PC-3 (cell line): ENCODE measurements around the gene NUP155. TPM values are rescaled to one million over a fixed set of nuclear protein-coding genes. Genes with fewer than 3 reads are reported as not detected.
A peak's percentile ranks its signal among the peaks of the same experiment; 100 is the strongest.

ENCODE experiments used
- ATAC-seq: fragments of 200-7000 bp; cut with Tn5 transposase; 2 replicates; pipeline ENCODE4 v1.9.1; 2020; ENCODE audit warnings: mild to moderate bottlenecking, moderate library complexity
- BruUV-seq: library from RNA; stranded (reverse); fragments of 400-500 nt; replicated peaks from 2 replicates; lab custom pipeline; 2021; lab: Mats Ljungman, UMichigan
- CTCF ChIA-PET: fragments of 300-600 bp; sonication (Branson Sonifier 250); formaldehyde crosslinking; loops from one replicate; lab custom pipeline; 2022; ENCODE audit warnings: antibody characterized with exemption; lab: Charles Lee
- POLR2A ChIA-PET: fragments of 300-600 bp; sonication (Branson Sonifier 250); formaldehyde crosslinking; loops from one replicate; lab custom pipeline; 2022; ENCODE audit warnings: antibody characterized with exemption; ENCODE audit not compliant: unreplicated experiment; lab: Charles Lee
- DNase-seq: peaks from one replicate; pipeline ENCODE4 v3.0.0-alpha.2; 2015
- H2AFZ ChIP-seq: fragments of 300-600 bp; sonication (generic); 2 replicates; pipeline ENCODE4 v1.6.0; 2016; ENCODE audit warnings: antibody characterized with exemption, low read length
- H3F3A ChIP-seq: fragments of 300-600 bp; sonication (generic); one replicate; pipeline ENCODE4 v1.6.0; 2017; ENCODE audit warnings: antibody characterized with exemption, low read length, control low read depth, mild to moderate bottlenecking; ENCODE audit not compliant: unreplicated experiment
- H3K27ac ChIP-seq: fragments of 300-600 bp; sonication (generic); 2 replicates; pipeline ENCODE4 v1.5.1; 2016; ENCODE audit warnings: mild to moderate bottlenecking, low read length
- H3K27me3 ChIP-seq: fragments of 300-600 bp; sonication (generic); 2 replicates; pipeline ENCODE4 v1.6.1; 2016; ENCODE audit warnings: low read length, mixed read lengths
- H3K36me3 ChIP-seq: fragments of 300-600 bp; sonication (generic); 2 replicates; pipeline ENCODE4 v1.6.1; 2016; ENCODE audit warnings: low read depth, mixed run types, low read length, mixed read lengths
- H3K4me1 ChIP-seq: fragments of 300-600 bp; sonication (generic); 2 replicates; pipeline ENCODE4 v1.5.1; 2016; ENCODE audit warnings: low read length; ENCODE audit not compliant: insufficient read depth
- H3K4me2 ChIP-seq: fragments of 300-600 bp; sonication (generic); 2 replicates; pipeline ENCODE4 v1.6.0; 2016; ENCODE audit warnings: low read length
- H3K4me3 ChIP-seq: fragments of 300-600 bp; sonication (generic); 2 replicates; pipeline ENCODE4 v1.5.1; 2016; ENCODE audit warnings: mild to moderate bottlenecking, low read length, mixed read lengths
- H3K79me2 ChIP-seq: fragments of 300-600 bp; sonication (generic); 2 replicates; pipeline ENCODE4 v1.6.1; 2017; ENCODE audit warnings: low read length, mixed read lengths
- H3K9ac ChIP-seq: fragments of 300-600 bp; sonication (generic); 2 replicates; pipeline ENCODE4 v1.6.0; 2016; ENCODE audit warnings: mild to moderate bottlenecking, low read length
- H3K9me2 ChIP-seq: fragments of 300-600 bp; sonication (generic); replicated peaks from 2 replicates; pipeline ENCODE4 v1.6.1; 2016; ENCODE audit warnings: mixed run types, low read length, mixed read lengths
- H3K9me3 ChIP-seq: fragments of 300-600 bp; sonication (generic); 2 replicates; pipeline ENCODE4 v1.6.1; 2016; ENCODE audit warnings: low read length, mixed read lengths
- H4K20me1 ChIP-seq: fragments of 300-600 bp; sonication (generic); 2 replicates; pipeline ENCODE4 v1.6.1; 2016; ENCODE audit warnings: low read length, mixed read lengths
- EZH2 ChIP-seq: fragments of 300-600 bp; sonication (generic); IDR thresholded peaks from one replicate; pipeline ENCODE4 v1.6.1; 2017; ENCODE audit warnings: antibody characterized with exemption, mild to moderate bottlenecking, low read length; ENCODE audit not compliant: unreplicated experiment
- EZH2phosphoT487 ChIP-seq: fragments of 300-600 bp; sonication (generic); IDR thresholded peaks from 2 replicates; pipeline ENCODE4 v1.6.1; 2018; ENCODE audit warnings: mild to moderate bottlenecking, antibody characterized with exemption, low read length, borderline replicate concordance
- intact Hi-C: fragments of 100-400 bp; cut with micrococcal nuclease; formaldehyde crosslinking; loops from 2 replicates; pipeline ENCODE4 v1.9.0; 2023
- total RNA-seq: library from RNA; depleted of rRNA; stranded (reverse); fragments of >200 nt; gene quantifications from 2 replicates; pipeline ENCODE4 v1.2.3, GENCODE V29; 2014
- TF ChIP-seq, protein P1 (sequence below): fragments of 300-600 bp; sonication (generic); conservative IDR thresholded peaks from 2 replicates; pipeline ENCODE4 v1.5.1; 2017; ENCODE audit warnings: antibody characterized with exemption, low read depth, mild to moderate bottlenecking, low read length

The NUP155 gene
- total RNA-seq, 1 experiment from 2014 or later = 59.0 TPM

DNA sequence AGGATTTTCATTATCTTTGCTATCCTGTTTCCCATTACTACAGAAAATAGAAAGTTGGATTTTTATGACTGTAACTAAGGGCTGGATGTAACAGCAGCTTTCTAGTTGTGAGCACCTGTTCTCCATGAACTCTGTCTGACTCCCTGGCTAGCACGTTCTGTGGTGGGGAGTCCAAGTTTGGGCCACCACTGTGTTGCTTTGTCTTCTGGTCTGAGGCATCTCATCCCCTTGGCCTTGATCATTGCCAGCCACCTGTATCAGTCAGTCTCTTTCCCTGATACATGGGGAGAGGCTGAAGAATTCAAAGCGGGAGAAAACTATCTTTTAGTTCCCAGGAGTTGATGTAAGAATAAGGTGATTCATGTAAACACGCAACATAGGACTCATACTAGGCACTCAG, 41.6 kb upstream of the NUP155 start:
- POLR2A ChIA-PET = no interaction called here
- Histone ChIP-seq H3K27ac (no peak overlapping the region), H3F3A (no peaks in the 10 kb centered on the region), H3K9me2 (no peaks in the 10 kb centered on the region), H3K4me1 (no peaks in the 10 kb centered on the region), H3K4me3 (no peak overlapping the region), H3K9me3 (no peaks in the 10 kb centered on the region), H2AFZ (no peak overlapping the region), H3K9ac (no peak overlapping the region), H3K36me3 (0 out of 2 replicates have a peak, but pooled peaks cover 4% of the 10 kb centered on the region), H3K79me2 (no peaks in the 10 kb centered on the region), H3K27me3 (no peaks in the 10 kb centered on the region), H4K20me1 (no peaks in the 10 kb centered on the region), H3K4me2 (no peak overlapping the region)
- TF ChIP-seq, protein P1, sequence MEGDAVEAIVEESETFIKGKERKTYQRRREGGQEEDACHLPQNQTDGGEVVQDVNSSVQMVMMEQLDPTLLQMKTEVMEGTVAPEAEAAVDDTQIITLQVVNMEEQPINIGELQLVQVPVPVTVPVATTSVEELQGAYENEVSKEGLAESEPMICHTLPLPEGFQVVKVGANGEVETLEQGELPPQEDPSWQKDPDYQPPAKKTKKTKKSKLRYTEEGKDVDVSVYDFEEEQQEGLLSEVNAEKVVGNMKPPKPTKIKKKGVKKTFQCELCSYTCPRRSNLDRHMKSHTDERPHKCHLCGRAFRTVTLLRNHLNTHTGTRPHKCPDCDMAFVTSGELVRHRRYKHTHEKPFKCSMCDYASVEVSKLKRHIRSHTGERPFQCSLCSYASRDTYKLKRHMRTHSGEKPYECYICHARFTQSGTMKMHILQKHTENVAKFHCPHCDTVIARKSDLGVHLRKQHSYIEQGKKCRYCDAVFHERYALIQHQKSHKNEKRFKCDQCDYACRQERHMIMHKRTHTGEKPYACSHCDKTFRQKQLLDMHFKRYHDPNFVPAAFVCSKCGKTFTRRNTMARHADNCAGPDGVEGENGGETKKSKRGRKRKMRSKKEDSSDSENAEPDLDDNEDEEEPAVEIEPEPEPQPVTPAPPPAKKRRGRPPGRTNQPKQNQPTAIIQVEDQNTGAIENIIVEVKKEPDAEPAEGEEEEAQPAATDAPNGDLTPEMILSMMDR = no peak
- TF ChIP-seq EZH2 (no peak), EZH2phosphoT487 (no peak)
- ATAC-seq (peak; percentile 31), DNase-seq (no peak)
- intact Hi-C loops = loop anchor here (2.0 to 10.0 kb wide), 4 partner anchors 142 to 612 kb away; no protein-coding TSS in a partner anchor
- no TSS peak for BruUV-seq
- CTCF ChIA-PET = interaction anchor here (0.8 to 1.2 kb wide), 2 partner anchors 142 to 346 kb away, joined by 5 to 11 read pairs; no protein-coding TSS in a partner anchor

DNA sequence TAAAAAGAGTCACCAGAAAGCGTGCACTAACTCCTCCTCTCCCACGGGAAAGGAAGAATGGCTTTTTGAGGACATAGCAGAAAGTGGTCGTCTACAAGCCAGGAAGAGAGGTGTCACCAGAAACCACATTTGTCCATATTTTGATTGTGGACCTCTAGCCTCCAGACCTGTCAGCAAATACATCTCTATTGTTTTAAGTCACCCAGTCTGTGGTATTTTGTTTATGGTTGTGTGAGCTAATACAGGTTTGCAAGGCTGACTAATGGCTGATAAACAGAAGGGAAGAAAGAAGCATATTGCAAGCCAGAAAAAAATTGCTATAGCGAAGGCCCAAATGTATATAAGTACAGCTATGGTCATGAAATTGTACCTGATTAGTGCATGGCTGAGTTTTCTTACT, 29.6 kb upstream of the NUP155 start:
- Histone ChIP-seq H3K27ac (no peak overlapping the region), H3K36me3 (peaks cover 4% of the 10 kb centered on the region; the same call in 1 of the 2 replicates), H3K4me2 (no peak overlapping the region), H3K9ac (no peak overlapping the region), H3K4me3 (no peak overlapping the region), H3K79me2 (no peaks in the 10 kb centered on the region), H3K9me3 (no peaks in the 10 kb centered on the region), H4K20me1 (no peaks in the 10 kb centered on the region), H2AFZ (no peak overlapping the region), H3K27me3 (no peaks in the 10 kb centered on the region), H3K9me2 (no peaks in the 10 kb centered on the region), H3F3A (no peaks in the 10 kb centered on the region), H3K4me1 (no peaks in the 10 kb centered on the region)
- DNase-seq = peak; percentile 12
- intact Hi-C loops = no loop called here
- CTCF ChIA-PET = no interaction called here
- POLR2A ChIA-PET = interaction anchor here (0.6 kb wide), 1 partner anchor 30 kb away, joined by 8 read pairs; no protein-coding TSS in a partner anchor
- ATAC-seq = peak; percentile 70
- TF ChIP-seq, protein P1 = no peak
- no peak for TF ChIP-seq EZH2phosphoT487
- no peak for TF ChIP-seq EZH2
- BruUV-seq = no TSS peak

DNA sequence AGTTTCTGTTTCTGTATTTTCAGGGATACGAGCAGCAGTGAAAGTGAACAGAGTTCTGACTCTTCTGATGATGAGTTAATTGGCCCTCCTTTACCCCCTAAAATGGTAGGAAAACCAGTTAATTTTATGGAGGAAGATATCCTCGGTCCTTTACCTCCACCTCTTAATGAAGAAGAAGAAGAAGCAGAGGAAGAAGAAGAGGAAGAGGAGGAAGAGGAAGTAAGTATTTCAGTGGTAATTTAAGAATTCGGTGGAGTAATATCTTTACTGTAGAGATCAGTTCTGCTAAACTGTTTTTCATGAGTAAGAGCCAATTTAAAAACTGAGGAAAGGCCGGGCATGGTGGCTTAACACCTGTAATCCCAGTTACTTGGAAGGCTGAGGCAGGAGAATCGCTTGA, 25.4 kb upstream of the NUP155 start:
- Histone ChIP-seq H3K27ac (no peak overlapping the region), H3K9me3 (no peaks in the 10 kb centered on the region), H3K9me2 (no peaks in the 10 kb centered on the region), H3K4me3 (no peak overlapping the region), H3K4me1 (no peaks in the 10 kb centered on the region), H3F3A (no peaks in the 10 kb centered on the region), H3K79me2 (no peaks in the 10 kb centered on the region), H3K9ac (no peak overlapping the region), H3K36me3 (peaks cover 25% of the 10 kb centered on the region; the same call in 1 of the 2 replicates), H3K27me3 (no peaks in the 10 kb centered on the region), H3K4me2 (no peak overlapping the region), H4K20me1 (no peaks in the 10 kb centered on the region), H2AFZ (no peak overlapping the region)
- no peak for DNase-seq
- ChIA-PET POLR2A (no interaction called here), CTCF (no interaction called here)
- ATAC-seq = no peak
- intact Hi-C loops = no loop called here
- TF ChIP-seq EZH2phosphoT487 (no peak), EZH2 (no peak)
- TF ChIP-seq, protein P1 = no peak
- no TSS peak for BruUV-seq
